GM12878 (cell line): Measurements from ENCODE around the gene NUDCD2. TPM values are rescaled to one million over a fixed set of nuclear protein-coding genes. Genes with fewer than 3 reads are reported as not detected.
A peak's percentile ranks its signal among the peaks of the same experiment; 100 is the strongest.
"Not testable (repeated sequence)": the region's sequence is repeated elsewhere in the genome, so short reads cannot be mapped to it uniquely, and the experiment has no call there.

Source experiments
- ATAC-seq: fragments of 200-7000 bp; cut with Tn5 transposase; 3 replicates; pipeline ENCODE4 v1.9.1; 2020; ENCODE audit warnings: mild to moderate bottlenecking, moderate library complexity
- BruUV-seq: library from RNA; stranded (reverse); fragments of 400-500 nt; replicated peaks from 2 replicates; lab custom pipeline; 2021; lab: Mats Ljungman, UMichigan
- CTCF ChIA-PET: fragments of 300-600 bp; sonication (Branson Sonifier 250); formaldehyde crosslinking; extraction: SDS; loops from one replicate; lab custom pipeline; 2021; ENCODE audit warnings: inconsistent platforms; lab: Yijun Ruan, JAX
- POLR2A ChIA-PET: fragments of 350-600 bp; formaldehyde crosslinking; extraction: SDS; loops from one replicate; lab custom pipeline; 2021; ENCODE audit warnings: inconsistent platforms; lab: Charles Lee
- RAD21 ChIA-PET: fragments of 300-600 bp; sonication (Branson Sonifier 250); formaldehyde crosslinking; loops from one replicate; lab custom pipeline; 2023; ENCODE audit warnings: antibody characterized with exemption; ENCODE audit not compliant: unreplicated experiment; lab: Charles Lee
- SMC1A ChIA-PET: fragments of 300-600 bp; sonication (Branson Sonifier 250); formaldehyde crosslinking; loops from one replicate; lab custom pipeline; 2023; ENCODE audit not compliant: unreplicated experiment, uncharacterized antibody; lab: Charles Lee
- DNase-seq: peaks from one replicate; pipeline ENCODE4 v3.0.0-alpha.2; 2011; ENCODE audit warnings: low read depth, low spot score
- FAIRE-seq: peaks from 3 replicates; lab custom pipeline; 2011; peaks lifted over from hg19 to GRCh38; lab: Jason Lieb, UNC
- H2AFZ ChIP-seq: 2 replicates; pipeline ENCODE4 v1.6.0; 2011; ENCODE audit warnings: low read depth, low read length, control low read depth; ENCODE audit not compliant: control insufficient read depth
- H3K27ac ChIP-seq: 2 replicates; pipeline ENCODE4 v1.5.1; 2011; ENCODE audit warnings: control low read depth; ENCODE audit not compliant: control insufficient read depth, insufficient read depth
- H3K27me3 ChIP-seq, 2 experiments: replicated peaks in 1 of 2; 2 replicates each; pipeline versions ENCODE4 v1.6.0 to v1.6.1; 2011; ENCODE audit warnings: low read length in 1 of 2; ENCODE audit not compliant: control insufficient read depth in 2 of 2, insufficient read depth in 2 of 2
- H3K36me3 ChIP-seq, 2 experiments: 2 replicates each; pipeline ENCODE4 v1.5.1; 2011; ENCODE audit warnings: low read length in 1 of 2; ENCODE audit not compliant: control insufficient read depth in 2 of 2, insufficient read depth in 2 of 2
- H3K4me1 ChIP-seq: 2 replicates; pipeline ENCODE4 v1.6.1; 2011; ENCODE audit warnings: mild to moderate bottlenecking, low read length, moderate library complexity, mixed read lengths; ENCODE audit not compliant: control insufficient read depth, insufficient read depth
- H3K4me2 ChIP-seq: 2 replicates; pipeline ENCODE4 v1.6.0; 2011; ENCODE audit warnings: control low read depth; ENCODE audit not compliant: control insufficient read depth, insufficient read depth
- H3K4me3 ChIP-seq: fragments of 200-600 bp; sonication (generic); 2 replicates; pipeline ENCODE4 v1.5.1; 2016
- H3K79me2 ChIP-seq: 2 replicates; pipeline ENCODE4 v1.6.0; 2011; ENCODE audit warnings: low read length; ENCODE audit not compliant: control insufficient read depth, insufficient read depth
- H3K9ac ChIP-seq: 2 replicates; pipeline ENCODE4 v1.8.0; 2011; ENCODE audit warnings: low read length, control low read depth, mixed read lengths; ENCODE audit not compliant: control insufficient read depth, insufficient read depth
- H3K9me3 ChIP-seq: replicated peaks from 3 replicates; pipeline ENCODE4 v1.5.1; 2011; ENCODE audit warnings: mild to moderate bottlenecking, low read length; ENCODE audit not compliant: control insufficient read depth, insufficient read depth
- H4K20me1 ChIP-seq: 2 replicates; pipeline ENCODE4 v1.6.0; 2011; ENCODE audit not compliant: control insufficient read depth, insufficient read depth
- EED ChIP-seq: sonication (generic); IDR thresholded peaks from 2 replicates; pipeline ENCODE4 v1.6.1; 2016; ENCODE audit warnings: antibody characterized with exemption, low read depth
- FOS ChIP-seq: IDR thresholded peaks from 3 replicates; pipeline ENCODE4 v1.6.1; 2011; ENCODE audit warnings: borderline replicate concordance; ENCODE audit not compliant: insufficient read length; ENCODE audit errors: extremely low read depth
- SPI1 ChIP-seq: IDR thresholded peaks from 2 replicates; pipeline ENCODE4 v1.6.1; 2011; ENCODE audit warnings: low read depth, mild to moderate bottlenecking, low read length, moderate library complexity, borderline replicate concordance; ENCODE audit not compliant: insufficient read depth
- SUZ12 ChIP-seq: fragments of 200-600 bp; sonication (generic); IDR thresholded peaks from one replicate; pipeline ENCODE4 v1.6.1; 2018; ENCODE audit warnings: antibody characterized with exemption, mild to moderate bottlenecking; ENCODE audit not compliant: unreplicated experiment
- WGBS: methylation state at CpG from one replicate; pipeline ENCODE4 v1.1.6; 2016; ENCODE audit warnings: low lambda C conversion rate; ENCODE audit not compliant: insufficient replicate concordance, insufficient coverage; ENCODE audit errors: missing lambda C conversion rate; 5-methylcytosine and 5-hydroxymethylcytosine counted together
- in situ Hi-C: fragments of 300-500 bp; cut with MboI; formaldehyde crosslinking; loops from 9 replicates; pipeline ENCODE4 v1.14.3; 2018; ENCODE audit warnings: mixed read lengths
- intact Hi-C: fragments of 100-400 bp; cut with micrococcal nuclease; formaldehyde crosslinking; loops from one replicate; pipeline ENCODE4 v1.14.2; 2022; ENCODE audit not compliant: unreplicated experiment
- polyA plus RNA-seq, 11 experiments: library from polyadenylated mRNA; depleted of rRNA in 4 of 11; unstranded in 6 of 11; stranded (reverse) in 5 of 11; fragments of >200 nt; fragmentation: Nextera tagmentation in 4 of 11; fragmentation: Illumina TruSeq in 1 of 11; extraction: Ambion mirVana in 4 of 11; extraction: Trizol in 1 of 11; gene quantifications; 1 replicate in 1 of 11; 2 replicates in 10 of 11; pipeline versions ENCODE4 v1.2.1 to v1.2.3, GENCODE V29; 2011 to 2016; ENCODE audit warnings: inconsistent platforms in 2 of 11, missing spikeins in 2 of 11, low read depth in 1 of 11
- total RNA-seq, 4 experiments: library from RNA; depleted of rRNA in 3 of 4; stranded (reverse); fragments of >200 nt in 3 of 4; fragmentation: Illumina TruSeq in 1 of 4; extraction: Trizol in 1 of 4; gene quantifications; 2 replicates each; pipeline versions ENCODE4 v1.2.1 to v1.2.3, GENCODE V29; 2013 to 2021

The NUDCD2 gene
- total and polyA plus RNA-seq, 10 of the 15 experiments (the other 5 are each of a cell fraction or from before 2014, with no cell fraction given): 9.1 to 133 (median 24.6) TPM

GRCh38 chr5:163432544-163432943, 27.4 kb downstream of the NUDCD2 start:
- Histone ChIP-seq H3K9me3 (no peaks in the 10 kb centered on the region), H4K20me1 (no peaks in the 10 kb centered on the region), H3K27me3 (no peaks in the 10 kb centered on the region), H3K4me2 (no peak overlapping the region), H3K36me3 (no peaks in the 10 kb centered on the region), H3K27ac (no peak overlapping the region), H3K4me1 (no peaks in the 10 kb centered on the region; the same call in 1 of the 2 replicates), H3K4me3 (no peak overlapping the region), H3K9ac (no peak overlapping the region), H2AFZ (no peak overlapping the region), H3K79me2 (peaks cover 1% of the 10 kb centered on the region)
- ChIA-PET CTCF (no interaction called here), RAD21 (no interaction called here), POLR2A (no interaction called here), SMC1A (no interaction called here)
- TF ChIP-seq SUZ12 (no peak), EED (no peak), FOS (no peak)
- FAIRE-seq (no peak), DNase-seq (no peak), ATAC-seq (no peak)
- 47% methylated on average over 1 of the region's 1 CpG for WGBS
- no TSS peak for BruUV-seq
- intact Hi-C loops (no loop called here), in situ Hi-C loops (no loop called here)

DNA sequence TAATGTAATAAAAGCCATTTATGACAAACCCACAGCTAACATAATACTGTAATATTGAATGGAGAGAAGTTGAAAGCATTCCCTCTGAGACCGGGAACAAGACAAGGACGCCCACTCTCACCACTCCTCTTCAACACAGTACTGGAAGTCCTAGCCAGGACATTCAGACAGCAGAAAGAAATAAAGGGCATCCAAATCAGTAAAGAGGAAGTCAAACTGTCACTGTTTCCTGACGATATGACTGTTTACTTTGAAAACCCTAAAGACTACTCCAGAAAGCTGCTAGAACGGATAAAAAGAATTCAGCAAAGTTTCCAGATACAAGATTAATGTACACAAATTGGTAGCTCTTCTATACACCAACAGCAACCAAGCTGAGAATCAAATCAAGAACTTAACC, 33.8 kb downstream of the NUDCD2 start:
- ChIA-PET RAD21 (interaction anchor here (1.7 kb wide), 1 partner anchor 17 kb away, joined by 3 read pairs; no protein-coding TSS in a partner anchor), SMC1A (interaction anchor here (1.4 kb wide), 1 partner anchor 34 kb away, joined by 3 read pairs; the partner anchor contains the start of genes HMMR and NUDCD2)
- H3K9ac ChIP-seq, H4K20me1 ChIP-seq, H3K4me3 ChIP-seq, ATAC-seq, H3K27me3 ChIP-seq, H3K79me2 ChIP-seq, FAIRE-seq, CTCF ChIA-PET, H3K4me1 ChIP-seq, H3K27ac ChIP-seq, POLR2A ChIA-PET, H2AFZ ChIP-seq, H3K9me3 ChIP-seq, DNase-seq, H3K36me3 ChIP-seq, intact Hi-C loops, in situ Hi-C loops, BruUV-seq, H3K4me2 ChIP-seq: not testable (repeated sequence)
- WGBS: 15% methylated on average over 4 of the region's 4 CpGs
- TF ChIP-seq SPI1: peak; percentile 41; the same call in 1 of the 2 replicates
